K562 (cell line): ENCODE data around the gene ARL14EPL. TPM values are rescaled to one million over a fixed set of nuclear protein-coding genes. Genes with fewer than 3 reads are reported as not detected.

Source experiments
- ATAC-seq: fragments of 200-7000 bp; cut with Tn5 transposase; 3 replicates; pipeline ENCODE4 v1.9.1; 2020; ENCODE audit warnings: moderate library complexity
- BruUV-seq: library from RNA; stranded (reverse); fragments of 400-500 nt; replicated peaks from 2 replicates; lab custom pipeline; 2021; lab: Mats Ljungman, UMichigan
- CTCF ChIA-PET: fragments of 300-600 bp; formaldehyde crosslinking; extraction: SDS; loops from one replicate; lab custom pipeline; 2021; ENCODE audit warnings: low intra/inter-chr PET ratio; lab: Yijun Ruan, JAX
- POLR2A ChIA-PET: fragments of 300-600, 350-650 bp; sonication (Branson Sonifier 250); formaldehyde crosslinking; extraction: SDS; loops from one replicate; lab custom pipeline; 2021; ENCODE audit warnings: antibody characterized with exemption, inconsistent platforms; lab: Yijun Ruan, JAX
- DNase-seq, 4 experiments: peaks; one replicate each; pipeline versions ENCODE4 v3.0.0 to v3.0.0-alpha.2; 2011 to 2018; ENCODE audit warnings: low spot score in 3 of 4, mixed read lengths in 3 of 4; ENCODE audit errors: extremely low read depth in 1 of 4
- FAIRE-seq: peaks from 2 replicates; lab custom pipeline; 2011; peaks lifted over from hg19 to GRCh38; lab: Jason Lieb, UNC
- H2AFZ ChIP-seq: 2 replicates; pipeline ENCODE4 v1.6.0; 2011; ENCODE audit warnings: low read depth, low read length, control low read depth, inconsistent platforms
- H3K27ac ChIP-seq: fragments of 200-600 bp; 3 replicates; pipeline ENCODE4 v1.8.0; 2011; ENCODE audit warnings: low read depth, mild to moderate bottlenecking, control low read depth, inconsistent platforms, low read length, moderate library complexity, mixed read lengths; ENCODE audit errors: extremely low read depth
- H3K27me3 ChIP-seq, 2 experiments: fragments of 300-600 bp in 1 of 2; 2 replicates in 1 of 2; 3 replicates in 1 of 2; pipeline versions ENCODE4 v1.6.0 to v1.8.0; 2011; ENCODE audit warnings: inconsistent platforms in 2 of 2, low read length in 2 of 2, mild to moderate bottlenecking in 1 of 2, mixed read lengths in 1 of 2, moderate library complexity in 1 of 2; ENCODE audit not compliant: control insufficient read depth in 2 of 2, insufficient read depth in 2 of 2
- H3K36me3 ChIP-seq: fragments of 300-600 bp; 3 replicates; pipeline ENCODE4 v1.8.0; 2011; ENCODE audit warnings: mild to moderate bottlenecking, low read length, inconsistent platforms; ENCODE audit not compliant: control insufficient read depth, insufficient read depth
- H3K4me1 ChIP-seq, 2 experiments: fragments of 200-600 bp in 1 of 2; replicated peaks in 1 of 2; 2 replicates in 1 of 2; 3 replicates in 1 of 2; pipeline versions ENCODE4 v1.5.1 to v1.8.0; 2011; ENCODE audit warnings: inconsistent platforms in 2 of 2, low read length in 2 of 2, mild to moderate bottlenecking in 1 of 2, mixed read lengths in 1 of 2, moderate library complexity in 1 of 2; ENCODE audit not compliant: control insufficient read depth in 2 of 2, insufficient read depth in 2 of 2
- H3K4me2 ChIP-seq: 2 replicates; pipeline ENCODE4 v1.6.1; 2011; ENCODE audit warnings: low read length, control low read depth, inconsistent platforms, mixed read lengths; ENCODE audit not compliant: insufficient read depth
- H3K4me3 ChIP-seq: fragments of 200-600 bp; sonication (generic), shearing (Covaris generic); 2 replicates; pipeline ENCODE4 v1.5.1; 2016; ENCODE audit warnings: control low read depth, inconsistent platforms
- H3K79me2 ChIP-seq: fragments of 200-600 bp; 3 replicates; pipeline ENCODE4 v1.8.0; 2011; ENCODE audit warnings: low read length, inconsistent platforms; ENCODE audit not compliant: control insufficient read depth, insufficient read depth
- H3K9ac ChIP-seq, 2 experiments: 2 replicates each; pipeline versions ENCODE4 v1.6.0 to v1.6.1; 2011; ENCODE audit warnings: low read depth in 2 of 2, low read length in 2 of 2, control low read depth in 1 of 2, inconsistent platforms in 1 of 2, mild to moderate bottlenecking in 1 of 2, mixed read lengths in 1 of 2; ENCODE audit not compliant: insufficient read depth in 1 of 2
- H3K9me1 ChIP-seq: one replicate; pipeline ENCODE4 v1.6.0; 2011; ENCODE audit warnings: inconsistent platforms, mild to moderate bottlenecking, low read length, moderate library complexity; ENCODE audit not compliant: control insufficient read depth, insufficient read depth
- H3K9me3 ChIP-seq: replicated peaks from 2 replicates; pipeline ENCODE4 v1.5.1; 2011; ENCODE audit warnings: low read depth, low read length, inconsistent platforms; ENCODE audit not compliant: control insufficient read depth, insufficient read depth
- H4K20me1 ChIP-seq: replicated peaks from 2 replicates; pipeline ENCODE4 v1.6.1; 2011; ENCODE audit warnings: low read length, inconsistent platforms, mixed read lengths; ENCODE audit not compliant: control insufficient read depth, insufficient read depth
- HEY1 ChIP-seq: fragments of 250-450 bp; sonication (Bioruptor Pico); IDR thresholded peaks from 2 replicates; pipeline ENCODE4 v1.5.0; 2020; ENCODE audit warnings: mild to moderate bottlenecking, moderate library complexity, borderline replicate concordance
- RBBP5 ChIP-seq: fragments of 200-600 bp; sonication (generic); IDR thresholded peaks from 2 replicates; pipeline ENCODE4 v1.6.1; 2012; ENCODE audit warnings: borderline replicate concordance, mild to moderate bottlenecking, low read length, control low read depth, inconsistent platforms; ENCODE audit not compliant: insufficient read depth, poor library complexity, severe bottlenecking
- RHOXF2B ChIP-seq: fragments of 250-450 bp; sonication (Bioruptor Pico); conservative IDR thresholded peaks from 2 replicates; pipeline ENCODE4 v1.5.1; 2021
- SAFB ChIP-seq: fragments of 200-400 bp; formaldehyde crosslinking; IDR thresholded peaks from 2 replicates; pipeline ENCODE4 v1.6.1; 2017; ENCODE audit warnings: low read depth, low read length, borderline replicate concordance
- TEAD4 ChIP-seq, 2 experiments: sonication (generic) in 1 of 2; formaldehyde crosslinking in 1 of 2; IDR thresholded peaks; 2 replicates each; pipeline versions ENCODE4 v1.6.1 to v1.8.0; 2012 to 2022; ENCODE audit warnings: borderline replicate concordance in 1 of 2, inconsistent platforms in 1 of 2, low read length in 1 of 2, mild to moderate bottlenecking in 1 of 2, missing genetic modification reagents in 1 of 2
- ZNF140 ChIP-seq: fragments of 250-450 bp; sonication (Bioruptor Pico); IDR thresholded peaks from 2 replicates; pipeline ENCODE4 v1.8.0; 2021; ENCODE audit warnings: moderate library complexity, mild to moderate bottlenecking, inconsistent platforms
- ZNF449 ChIP-seq: fragments of 250-450 bp; sonication (Bioruptor Pico); IDR thresholded peaks from 2 replicates; pipeline ENCODE4 v1.8.0; 2022; ENCODE audit warnings: moderate library complexity, mild to moderate bottlenecking, inconsistent platforms
- WGBS: fragments of 100-300 bp; shearing (Covaris generic); methylation state at CpG from one replicate; pipeline ENCODE4 v1.1.6; 2016; ENCODE audit warnings: low coverage, mixed read lengths; ENCODE audit not compliant: insufficient coverage; ENCODE audit errors: missing lambda C conversion rate; 5-methylcytosine and 5-hydroxymethylcytosine counted together
- in situ Hi-C: fragments of 300-500 bp; cut with MboI; formaldehyde crosslinking; loops from 4 replicates; pipeline ENCODE4 v1.15.0; 2018; ENCODE audit warnings: inconsistent platforms, mixed read lengths
- intact Hi-C: fragments of 100-400 bp; cut with micrococcal nuclease; formaldehyde crosslinking; loops from 2 replicates; pipeline ENCODE4 v1.14.2; 2022
- polyA plus RNA-seq, 8 experiments: library from polyadenylated mRNA; depleted of rRNA in 4 of 8; stranded (reverse) in 5 of 8; unstranded in 3 of 8; fragments of >200 nt; fragmentation: Nextera tagmentation in 2 of 8; fragmentation: Illumina TruSeq in 1 of 8; extraction: Ambion mirVana in 2 of 8; extraction: Trizol in 1 of 8; gene quantifications; 2 replicates each; pipeline versions ENCODE4 v1.2.1 to v1.2.3, GENCODE V29; 2011 to 2014; ENCODE audit warnings: inconsistent platforms in 1 of 8, missing spikeins in 1 of 8
- total RNA-seq, 7 experiments: library from RNA; depleted of rRNA in 6 of 7; stranded (reverse); fragments of >200 nt in 6 of 7; fragmentation: Illumina TruSeq in 2 of 7; extraction: Trizol in 2 of 7; gene quantifications; 2 replicates each; pipeline versions ENCODE4 v1.2.1 to v1.2.3, GENCODE V29; 2011 to 2021; ENCODE audit warnings: low replicate concordance in 1 of 7

The ARL14EPL gene
- total and polyA plus RNA-seq, 9 of the 15 experiments (the other 6 are each of a cell fraction or from before 2014, with no cell fraction given) = 0.06 to 0.14 (median 0.08) TPM; not detected in 5

- Histone ChIP-seq H3K27me3 (peaks cover 2 to 21% of the 10 kb centered on the region in 2 experiments; a peak in 2 of 5 replicates), H3K36me3 (no peaks in the 10 kb centered on the region), H3K79me2 (no peaks in the 10 kb centered on the region), H3K27ac (no peak overlapping the region), H3K9me1 (no peaks in the 10 kb centered on the region), H3K4me3 (no peak overlapping the region), H3K9ac (no peak overlapping the region), H3K4me2 (no peak overlapping the region), H4K20me1 (no peaks in the 10 kb centered on the region), H3K9me3 (no peaks in the 10 kb centered on the region), H3K4me1 (no peaks in the 10 kb centered on the region), H2AFZ (no peak overlapping the region)
- in situ Hi-C loops = no loop called here
- TF ChIP-seq RBBP5 = no peak
- TF ChIP-seq SAFB = no peak
- no peak for TF ChIP-seq ZNF449 (CRISPR knock-in tag)
- TF ChIP-seq HEY1 = no peak
- TF ChIP-seq ZNF140 (CRISPR knock-in tag) = no peak
- no peak for TF ChIP-seq TEAD4 (IDR thresholded peaks at IDR 0.05; ENCODE audit: low read length)
- no peak for TF ChIP-seq TEAD4 (CRISPR knock-in tag; IDR thresholded peaks at IDR 0.05; ENCODE audit: borderline replicate concordance)
- TF ChIP-seq RHOXF2B (CRISPR knock-in tag) = no peak
- 0% methylated on average over 2 of the region's 2 CpGs for WGBS
- no TSS peak for BruUV-seq
- DNase-seq = no peak
- no peak for FAIRE-seq
- intact Hi-C loops = no loop called here
- ChIA-PET POLR2A (interaction anchor here (0.7 to 1.1 kb wide), 2 partner anchors 9 to 1752 kb away, joined by 3 to 4 read pairs; no protein-coding TSS in a partner anchor), CTCF (no interaction called here)
- ATAC-seq = no peak
These were observed 44.3 kb upstream of the ARL14EPL start for GRCh38 chr5:115988002-115988401.
